ENCODE measurements around the gene ZC3H10.
A peak's percentile ranks its signal among the peaks of the same experiment; 100 is the strongest.
"Not testable (repeated sequence)": the region's sequence is repeated elsewhere in the genome, so short reads cannot be mapped to it uniquely, and the experiment has no call there.

ZC3H10 gene

GRCh38 chr12:56107242-56107641 lies 10.8 kb upstream of the ZC3H10 start:
- no peak for DNase-seq (ENCODE audit: low read depth, low spot score)
- in situ Hi-C loops (cut with HindIII; ENCODE audit: low sequenced_read_pairs), result no loop called here
- no peak overlapping the region for H3K4me3 ChIP-seq (ENCODE audit: low read depth, low read length)
- no peak for TF ChIP-seq CTCF (IDR thresholded peaks at IDR 0.05; ENCODE audit: low read depth, low read length)

GRCh38 chr12:56110571-56110970 lies 7.5 kb upstream of the ZC3H10 start:
- H3K4me3 ChIP-seq (ENCODE audit: low read depth, low read length), result no peak overlapping the region
- no peak for DNase-seq (ENCODE audit: low read depth, low spot score)
- in situ Hi-C loops (cut with HindIII; ENCODE audit: low sequenced_read_pairs), result no loop called here
- no peak for TF ChIP-seq CTCF (IDR thresholded peaks at IDR 0.05; ENCODE audit: low read depth, low read length)

GRCh38 chr12:56114084-56114483 lies 4.0 kb upstream of the ZC3H10 start:
- DNase-seq (ENCODE audit: low read depth, low spot score), result no peak
- TF ChIP-seq CTCF (IDR thresholded peaks at IDR 0.05; ENCODE audit: low read depth, low read length), result no peak
- in situ Hi-C loops (cut with HindIII; ENCODE audit: low sequenced_read_pairs), result no loop called here
- H3K4me3 ChIP-seq (ENCODE audit: low read depth, low read length), result no peak overlapping the region

GRCh38 chr12:56115329-56115728 lies 2.7 kb upstream of the ZC3H10 start:
- peak; percentile 29 for DNase-seq (ENCODE audit: low read depth, low spot score)
- H3K4me3 ChIP-seq (ENCODE audit: low read depth, low read length), result peak overlapping the region; percentile 79
- no peak for TF ChIP-seq CTCF (IDR thresholded peaks at IDR 0.05; ENCODE audit: low read depth, low read length)
- in situ Hi-C loops (cut with HindIII; ENCODE audit: low sequenced_read_pairs), result no loop called here

GRCh38 chr12:56116267-56117081 lies 1.6 kb upstream of the ZC3H10 start, which contains the start of gene RPL41:
Gene RPL41 (plus strand): TSS chr12:56116633.
- peak within 1 kb of the TSS; percentile 79 for H3K4me3 ChIP-seq (ENCODE audit: low read depth, low read length)
- DNase-seq (ENCODE audit: low read depth, low spot score), result peak; percentile 96
- in situ Hi-C loops (cut with HindIII; ENCODE audit: low sequenced_read_pairs), result no loop called here
- TF ChIP-seq CTCF (IDR thresholded peaks at IDR 0.05; ENCODE audit: low read depth, low read length), result no peak

- peak overlapping the region; percentile 84 for H3K4me3 ChIP-seq (ENCODE audit: low read depth, low read length)
- in situ Hi-C loops (cut with HindIII; ENCODE audit: low sequenced_read_pairs); DNase-seq (ENCODE audit: low read depth, low spot score): not testable (repeated sequence)
These were observed 872 bp upstream of the ZC3H10 start for GRCh38 chr12:56117082-56117706.

All from astrocyte of the spinal cord (primary cell).